IMR-90 (cell line): ENCODE data around the gene TTLL9. TPM values are rescaled to one million over a fixed set of nuclear protein-coding genes. Genes with fewer than 3 reads are reported as not detected.
A peak's percentile ranks its signal among the peaks of the same experiment; 100 is the strongest.

Experiments used
- ATAC-seq: fragments of 200-7000 bp; cut with Tn5 transposase; 2 replicates; pipeline ENCODE4 v1.9.1; 2020; ENCODE audit warnings: low read depth, mild to moderate bottlenecking, moderate library complexity
- BruUV-seq: library from RNA; stranded (reverse); fragments of 400-500 nt; replicated peaks from 2 replicates; lab custom pipeline; 2021; lab: Mats Ljungman, UMichigan
- CTCF ChIA-PET: fragments of 300-600 bp; formaldehyde crosslinking; extraction: SDS; loops from one replicate; lab custom pipeline; 2021; ENCODE audit warnings: antibody characterized with exemption; lab: Yijun Ruan, JAX
- POLR2A ChIA-PET: fragments of 300-600 bp; sonication (Branson Sonifier 250); formaldehyde crosslinking; loops from one replicate; lab custom pipeline; 2022; ENCODE audit warnings: antibody characterized with exemption; ENCODE audit not compliant: unreplicated experiment; lab: Charles Lee
- DNase-seq: peaks from one replicate; pipeline ENCODE4 v3.0.0; 2013
- H2AFZ ChIP-seq: replicated peaks from 2 replicates; pipeline ENCODE3; 2013; ENCODE audit warnings: low read length, mild to moderate bottlenecking; ENCODE audit not compliant: poor library complexity
- H2AK5ac ChIP-seq: 2 replicates; pipeline ENCODE4 v1.6.1; 2013; ENCODE audit warnings: low read depth, low read length, inconsistent platforms
- H2AK9ac ChIP-seq: replicated peaks from 2 replicates; pipeline ENCODE3; 2013; ENCODE audit warnings: mild to moderate bottlenecking, low read depth, low read length, moderate library complexity; ENCODE audit not compliant: poor library complexity
- H2BK120ac ChIP-seq: 2 replicates; pipeline ENCODE4 v1.6.1; 2013; ENCODE audit warnings: low read depth, low read length, inconsistent platforms
- H2BK15ac ChIP-seq: 3 replicates; pipeline ENCODE4 v1.6.1; 2013; ENCODE audit warnings: low read depth, low read length, inconsistent platforms
- H2BK20ac ChIP-seq: 2 replicates; pipeline ENCODE4 v1.6.1; 2013; ENCODE audit warnings: low read depth, mild to moderate bottlenecking, inconsistent platforms, low read length, moderate library complexity
- H2BK5ac ChIP-seq: 2 replicates; pipeline ENCODE4 v1.6.1; 2013; ENCODE audit warnings: mild to moderate bottlenecking, low read depth, low read length, inconsistent platforms; ENCODE audit not compliant: poor library complexity, severe bottlenecking
- H3K14ac ChIP-seq: replicated peaks from 2 replicates; pipeline ENCODE4 v1.6.1; 2013; ENCODE audit warnings: low read depth, low read length, inconsistent platforms
- H3K18ac ChIP-seq: 2 replicates; pipeline ENCODE4 v1.6.1; 2013; ENCODE audit warnings: low read depth, low read length, control low read depth
- H3K23ac ChIP-seq: 2 replicates; pipeline ENCODE4 v1.6.1; 2013; ENCODE audit warnings: low read depth, low read length, inconsistent platforms
- H3K27ac ChIP-seq: 2 replicates; pipeline ENCODE4 v1.5.1; 2013; ENCODE audit warnings: mild to moderate bottlenecking, control low read depth, low read length; ENCODE audit not compliant: insufficient read depth
- H3K27me3 ChIP-seq: 2 replicates; pipeline ENCODE4 v1.6.1; 2013; ENCODE audit warnings: low read length; ENCODE audit not compliant: control insufficient read depth, insufficient read depth
- H3K36me3 ChIP-seq: 2 replicates; pipeline ENCODE4 v1.6.1; 2013; ENCODE audit warnings: low read length, mixed read lengths; ENCODE audit not compliant: control insufficient read depth, insufficient read depth
- H3K4ac ChIP-seq: 2 replicates; pipeline ENCODE4 v1.6.1; 2013; ENCODE audit warnings: low read depth, low read length, inconsistent platforms
- H3K4me1 ChIP-seq: 2 replicates; pipeline ENCODE4 v1.6.1; 2013; ENCODE audit warnings: low read length, mixed read lengths; ENCODE audit not compliant: control insufficient read depth, insufficient read depth
- H3K4me2 ChIP-seq: 2 replicates; pipeline ENCODE4 v1.6.1; 2013; ENCODE audit warnings: low read depth, mild to moderate bottlenecking, control low read depth, low read length, moderate library complexity
- H3K4me3 ChIP-seq: 2 replicates; pipeline ENCODE4 v1.5.1; 2013; ENCODE audit warnings: low read depth, mild to moderate bottlenecking, control low read depth, low read length, moderate library complexity; ENCODE audit not compliant: insufficient read depth
- H3K56ac ChIP-seq: 2 replicates; pipeline ENCODE4 v1.6.1; 2013; ENCODE audit warnings: low read length, inconsistent platforms; ENCODE audit not compliant: insufficient read depth; ENCODE audit errors: extremely low read depth
- H3K79me1 ChIP-seq, 2 experiments: 2 replicates each; pipeline ENCODE4 v1.6.1; 2013; ENCODE audit warnings: low read length in 2 of 2, inconsistent platforms in 1 of 2, low read depth in 1 of 2
- H3K9ac ChIP-seq: 2 replicates; pipeline ENCODE4 v1.6.1; 2013; ENCODE audit warnings: low read depth, low read length, control low read depth
- H3K9me1 ChIP-seq: 2 replicates; pipeline ENCODE4 v1.6.1; 2013; ENCODE audit warnings: low read length, inconsistent platforms; ENCODE audit not compliant: insufficient read depth
- H3K9me3 ChIP-seq: 2 replicates; pipeline ENCODE4 v1.6.1; 2013; ENCODE audit warnings: low read length; ENCODE audit not compliant: control insufficient read depth, insufficient read depth
- H4K20me1 ChIP-seq: 2 replicates; pipeline ENCODE4 v1.6.1; 2013; ENCODE audit warnings: low read length, inconsistent platforms; ENCODE audit not compliant: insufficient read depth
- H4K5ac ChIP-seq: 2 replicates; pipeline ENCODE4 v1.6.1; 2013; ENCODE audit warnings: mild to moderate bottlenecking, low read depth, low read length, control low read depth
- H4K8ac ChIP-seq, 2 experiments: 2 replicates each; pipeline ENCODE4 v1.6.1; 2013; ENCODE audit warnings: low read depth in 2 of 2, low read length in 2 of 2, control low read depth in 1 of 2, inconsistent platforms in 1 of 2
- H4K91ac ChIP-seq: 2 replicates; pipeline ENCODE4 v1.6.1; 2013; ENCODE audit warnings: low read depth, low read length, inconsistent platforms; ENCODE audit not compliant: insufficient read depth
- BHLHE40 ChIP-seq: fragments of 150-350 bp; IDR thresholded peaks from 2 replicates; pipeline ENCODE4 v1.6.1; 2016; ENCODE audit warnings: mild to moderate bottlenecking, low read depth, low read length
- CEBPB ChIP-seq: IDR thresholded peaks from 2 replicates; pipeline ENCODE4 v1.6.1; 2012; ENCODE audit warnings: low read depth, low read length, improper control_type of control experiment
- CTCF ChIP-seq: conservative IDR thresholded peaks from 2 replicates; pipeline ENCODE4 v1.5.1; 2012; ENCODE audit warnings: mild to moderate bottlenecking, low read depth, low read length, improper control_type of control experiment
- FOS ChIP-seq: fragments of 150-350 bp; IDR thresholded peaks from 2 replicates; pipeline ENCODE4 v1.6.1; 2016; ENCODE audit warnings: low read depth, low read length
- MAFK ChIP-seq: IDR thresholded peaks from 2 replicates; pipeline ENCODE4 v1.6.1; 2012; ENCODE audit warnings: low read depth, low read length, improper control_type of control experiment
- MAZ ChIP-seq: IDR thresholded peaks from 2 replicates; pipeline ENCODE4 v1.6.1; 2012; ENCODE audit warnings: low read depth, mild to moderate bottlenecking, low read length, improper control_type of control experiment, moderate library complexity, borderline replicate concordance
- MXI1 ChIP-seq: IDR thresholded peaks from 2 replicates; pipeline ENCODE4 v1.6.1; 2012; ENCODE audit warnings: low read depth, mild to moderate bottlenecking, low read length, moderate library complexity, borderline replicate concordance
- POLR2A ChIP-seq: IDR thresholded peaks from 2 replicates; pipeline ENCODE4 v1.6.1; 2012; ENCODE audit warnings: mild to moderate bottlenecking, low read depth, low read length
- RCOR1 ChIP-seq: IDR thresholded peaks from 2 replicates; pipeline ENCODE4 v1.6.1; 2012; ENCODE audit warnings: mild to moderate bottlenecking, low read length, improper control_type of control experiment; ENCODE audit not compliant: insufficient replicate concordance
- RFX5 ChIP-seq: IDR thresholded peaks from 2 replicates; pipeline ENCODE4 v1.8.0; 2012; ENCODE audit warnings: low read depth, mild to moderate bottlenecking, low read length, moderate library complexity
- WGBS, 2 experiments: methylation state at CpG; one replicate each; pipeline versions ENCODE4 v1.1.5 to v1.1.7; 2013; ENCODE audit warnings: missing lambda C conversion rate in 2 of 2; ENCODE audit not compliant: insufficient read length in 1 of 2; ENCODE audit errors: extremely low coverage in 2 of 2; 5-methylcytosine and 5-hydroxymethylcytosine counted together
- dilution Hi-C: fragments of 300-500 bp; cut with HindIII; formaldehyde crosslinking; loops from one replicate; pipeline ENCODE4 v1.14.3; 2018; ENCODE audit warnings: low sequenced_read_pairs; ENCODE audit not compliant: unreplicated experiment
- in situ Hi-C: fragments of 300-500 bp; cut with MboI; formaldehyde crosslinking; loops from 3 replicates; pipeline ENCODE4 v1.14.3; 2019; ENCODE audit warnings: low sequenced_read_pairs, inconsistent platforms, mixed read lengths
- intact Hi-C: fragments of 100-400 bp; cut with micrococcal nuclease; formaldehyde crosslinking; loops from 2 replicates; pipeline ENCODE4 v1.10.0; 2022
- polyA plus RNA-seq, 3 experiments: library from polyadenylated mRNA; depleted of rRNA; stranded (reverse); fragments of >200 nt; gene quantifications; 2 replicates each; pipeline ENCODE4 v1.2.3, GENCODE V29; 2012; ENCODE audit warnings: low replicate concordance in 1 of 3
- total RNA-seq: library from RNA; depleted of rRNA; stranded (reverse); fragments of >200 nt; gene quantifications from 2 replicates; pipeline ENCODE4 v1.2.3, GENCODE V29; 2012
- TF ChIP-seq, protein P1 (sequence below): fragments of 150-350 bp; IDR thresholded peaks from 2 replicates; pipeline ENCODE4 v1.6.1; 2016; ENCODE audit warnings: low read depth, mild to moderate bottlenecking, low read length, moderate library complexity, borderline replicate concordance

Gene TTLL9
- total and polyA plus RNA-seq, 2 of the 4 experiments (the other 2 are of a cell fraction), result not detected

GRCh38 chr20:31949877-31950646, 79.6 kb downstream of the TTLL9 start:
- Histone ChIP-seq H4K20me1 (no peaks in the 10 kb centered on the region; the same call in 1 of the 2 replicates), H2AK5ac (no peak overlapping the region), H3K36me3 (peaks cover 36% of the 10 kb centered on the region), H3K4me3 (no peak overlapping the region; the same call in 1 of the 2 replicates), H2BK5ac (no peak overlapping the region), H4K8ac (no peak overlapping the region), H3K14ac (no peak overlapping the region), H3K9me1 (no peaks in the 10 kb centered on the region), H3K9ac (peak overlapping the region; percentile 6; the same call in 1 of the 2 replicates), H3K4ac (no peak overlapping the region), H4K5ac (no peak overlapping the region), H2BK20ac (no peak overlapping the region), H4K91ac (no peak overlapping the region), H3K9me3 (peaks cover 2% of the 10 kb centered on the region; the same call in 1 of the 2 replicates), H3K27me3 (no peaks in the 10 kb centered on the region; the same call in 1 of the 2 replicates), H3K4me1 (peaks cover 6% of the 10 kb centered on the region), H2AFZ (no peak overlapping the region), H3K56ac (no peak overlapping the region), H3K23ac (no peak overlapping the region), H3K27ac (no peak overlapping the region), H2BK120ac (no peak overlapping the region), H2AK9ac (no peak overlapping the region), H3K4me2 (no peak overlapping the region), H3K79me1 (peaks cover 16 to 30% of the 10 kb centered on the region in 2 experiments), H3K18ac (no peak overlapping the region), H2BK15ac (no peak overlapping the region)
- intact Hi-C loops (no loop called here), dilution Hi-C loops (no loop called here), in situ Hi-C loops (loop anchor here (10.0 kb wide), 2 partner anchors 95 to 125 kb away; no protein-coding TSS in a partner anchor)
- ATAC-seq (no peak), DNase-seq (no peak)
- BruUV-seq, result no TSS peak
- ChIA-PET CTCF (interaction anchor here (1.1 kb wide), 1 partner anchor 104 kb away, joined by 4 read pairs; no protein-coding TSS in a partner anchor), POLR2A (no interaction called here)
- WGBS, 2 experiments, result 72% methylated on average over 7 of the region's 9 CpGs; no CpG with 5 or more reads in 1 of the 2 experiments
- TF ChIP-seq RFX5 (no peak), MAZ (no peak), BHLHE40 (no peak), MXI1 (no peak), POLR2A (no peak), RCOR1 (no peak), CTCF (no peak), FOS (no peak), MAFK (no peak), CEBPB (no peak)
- TF ChIP-seq, protein P1, sequence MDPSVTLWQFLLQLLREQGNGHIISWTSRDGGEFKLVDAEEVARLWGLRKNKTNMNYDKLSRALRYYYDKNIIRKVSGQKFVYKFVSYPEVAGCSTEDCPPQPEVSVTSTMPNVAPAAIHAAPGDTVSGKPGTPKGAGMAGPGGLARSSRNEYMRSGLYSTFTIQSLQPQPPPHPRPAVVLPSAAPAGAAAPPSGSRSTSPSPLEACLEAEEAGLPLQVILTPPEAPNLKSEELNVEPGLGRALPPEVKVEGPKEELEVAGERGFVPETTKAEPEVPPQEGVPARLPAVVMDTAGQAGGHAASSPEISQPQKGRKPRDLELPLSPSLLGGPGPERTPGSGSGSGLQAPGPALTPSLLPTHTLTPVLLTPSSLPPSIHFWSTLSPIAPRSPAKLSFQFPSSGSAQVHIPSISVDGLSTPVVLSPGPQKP, result no peak
